ENCODE results near the gene LIMS1. TPM values are rescaled to one million over a fixed set of nuclear protein-coding genes. Genes with fewer than 3 reads are reported as not detected.
A peak's percentile ranks its signal among the peaks of the same experiment; 100 is the strongest.

LIMS1 gene
- total RNA-seq, 1 experiment from 2014 or later = 101 TPM

- intact Hi-C loops (cut with micrococcal nuclease; ENCODE audit: unreplicated experiment) (no loop called here), in situ Hi-C loops (cut with HindIII; ENCODE audit: low pct_unique_long_range_greater_than_20kb, low sequenced_read_pairs) (no loop called here)
- ChIA-PET CTCF (no interaction called here), POLR2A (no interaction called here)
- DNase-seq (ENCODE audit: low read depth, low spot score) (no peak), ATAC-seq (no peak)
- Histone ChIP-seq H3K27ac (ENCODE audit: low read length) (peak overlapping the region; percentile 81), H3K36me3 (ENCODE audit: control insufficient read depth, insufficient read depth, low read length) (no peaks in the 10 kb centered on the region), H3K9me3 (ENCODE audit: control insufficient read depth, insufficient read depth, low read depth, low read length) (no peaks in the 10 kb centered on the region), H3K27me3 (ENCODE audit: control insufficient read depth, insufficient read depth, low read length) (no peaks in the 10 kb centered on the region), H3K4me3 (ENCODE audit: low read depth in 2 of 2, low read length in 2 of 2) (no peak overlapping the region), H3K4me1 (ENCODE audit: control insufficient read depth, insufficient read depth, low read length) (peaks cover 65% of the 10 kb centered on the region)
- TF ChIP-seq SIN3A (IDR thresholded peaks at IDR 0.05; ENCODE audit: borderline replicate concordance, insufficient read depth, low read depth, low read length) = no peak
- no TSS peak for BruUV-seq (replicated peaks)
Measured at GRCh38 chr2:108632332-108633160, 98.3 kb downstream of the LIMS1 start.

GRCh38 chr2:108633409-108633808 lies 99.1 kb downstream of the LIMS1 start:
- no peaks in the 10 kb centered on the region for H3K36me3 ChIP-seq (ENCODE audit: control insufficient read depth, insufficient read depth, low read length)
- H3K4me3 ChIP-seq (ENCODE audit: low read depth in 2 of 2, low read length in 2 of 2) = no peak overlapping the region
- in situ Hi-C loops (cut with HindIII; ENCODE audit: low pct_unique_long_range_greater_than_20kb, low sequenced_read_pairs) = no loop called here
- peaks cover 68% of the 10 kb centered on the region for H3K4me1 ChIP-seq (ENCODE audit: control insufficient read depth, insufficient read depth, low read length)
- BruUV-seq (replicated peaks) = no TSS peak
- ChIA-PET CTCF (interaction anchor here (0.8 kb wide), 1 partner anchor 15 kb away, joined by 5 read pairs; no protein-coding TSS in a partner anchor), POLR2A (interaction anchor here (1.0 kb wide), 1 partner anchor 12 kb away, joined by 4 read pairs; no protein-coding TSS in a partner anchor)
- no peak for TF ChIP-seq POLR2AphosphoS5 (IDR thresholded peaks at IDR 0.05; ENCODE audit: low read depth, low read length)
- no peak for TF ChIP-seq REST (IDR thresholded peaks at IDR 0.05; ENCODE audit: insufficient read depth in 1 of 2, low read depth in 2 of 2, low read length in 1 of 2)
- TF ChIP-seq TCF7L2 (IDR thresholded peaks at IDR 0.05; ENCODE audit: low read depth, low read length) = 0 out of 2 replicates have a peak, but pooled peaks have one; percentile 47
- TF ChIP-seq SIN3A (IDR thresholded peaks at IDR 0.05; ENCODE audit: borderline replicate concordance, insufficient read depth, low read depth, low read length) = no peak
- no peak for TF ChIP-seq CTCF (IDR thresholded peaks at IDR 0.05)
- intact Hi-C loops (cut with micrococcal nuclease; ENCODE audit: unreplicated experiment) = no loop called here
- H3K27me3 ChIP-seq (ENCODE audit: control insufficient read depth, insufficient read depth, low read length) = no peaks in the 10 kb centered on the region
- DNase-seq (ENCODE audit: low read depth, low spot score) = no peak
- peak overlapping the region; percentile 81 for H3K27ac ChIP-seq (ENCODE audit: low read length)
- ATAC-seq = no peak
- no peaks in the 10 kb centered on the region for H3K9me3 ChIP-seq (ENCODE audit: control insufficient read depth, insufficient read depth, low read depth, low read length)

- peaks cover 68% of the 10 kb centered on the region for H3K4me1 ChIP-seq (ENCODE audit: control insufficient read depth, insufficient read depth, low read length)
- H3K4me3 ChIP-seq (ENCODE audit: low read depth in 2 of 2, low read length in 2 of 2) = no peak overlapping the region
- in situ Hi-C loops (cut with HindIII; ENCODE audit: low pct_unique_long_range_greater_than_20kb, low sequenced_read_pairs) (no loop called here), intact Hi-C loops (cut with micrococcal nuclease; ENCODE audit: unreplicated experiment) (no loop called here)
- no peaks in the 10 kb centered on the region for H3K36me3 ChIP-seq (ENCODE audit: control insufficient read depth, insufficient read depth, low read length)
- peak overlapping the region; percentile 81 for H3K27ac ChIP-seq (ENCODE audit: low read length)
- no peaks in the 10 kb centered on the region for H3K9me3 ChIP-seq (ENCODE audit: control insufficient read depth, insufficient read depth, low read depth, low read length)
- no peak for DNase-seq (ENCODE audit: low read depth, low spot score)
- ChIA-PET CTCF (interaction anchor here (0.8 kb wide), 1 partner anchor 16 kb away, joined by 5 read pairs; no protein-coding TSS in a partner anchor), POLR2A (interaction anchor here (0.6 to 1.0 kb wide), 2 partner anchors 13 to 58 kb away, joined by 4 to 15 read pairs; no protein-coding TSS in a partner anchor)
- no TSS peak for BruUV-seq (replicated peaks)
- no peak for ATAC-seq
- TF ChIP-seq CTCF (IDR thresholded peaks at IDR 0.05) = no peak
- no peak for TF ChIP-seq TCF7L2 (IDR thresholded peaks at IDR 0.05; ENCODE audit: low read depth, low read length)
- no peak for TF ChIP-seq REST (IDR thresholded peaks at IDR 0.05; ENCODE audit: insufficient read depth in 1 of 2, low read depth in 2 of 2, low read length in 1 of 2)
- TF ChIP-seq SIN3A (IDR thresholded peaks at IDR 0.05; ENCODE audit: borderline replicate concordance, insufficient read depth, low read depth, low read length) = no peak
- no peak for TF ChIP-seq POLR2AphosphoS5 (IDR thresholded peaks at IDR 0.05; ENCODE audit: low read depth, low read length)
- no peaks in the 10 kb centered on the region for H3K27me3 ChIP-seq (ENCODE audit: control insufficient read depth, insufficient read depth, low read length)
Measured at GRCh38 chr2:108634011-108634410, 99.7 kb downstream of the LIMS1 start.
